Measurements from ENCODE around the gene GALNT9. TPM values are rescaled to one million over a fixed set of nuclear protein-coding genes. Genes with fewer than 3 reads are reported as not detected.

Gene GALNT9
- total and polyA plus RNA-seq, 9 donors: 0.12 to 21.9 (median 1.3) TPM; not detected in 1

- Histone ChIP-seq H3K27ac (no peak overlapping the region), H3K9me3 (no peaks in the 10 kb centered on the region), H3K27me3 (no peaks in the 10 kb centered on the region), H3K36me3 (no peaks in the 10 kb centered on the region), H3K4me3 (no peak overlapping the region), H3K4me1 (ENCODE audit: insufficient read depth) (no peaks in the 10 kb centered on the region)
- DNase-seq: no peak
- TF ChIP-seq, protein P1, sequence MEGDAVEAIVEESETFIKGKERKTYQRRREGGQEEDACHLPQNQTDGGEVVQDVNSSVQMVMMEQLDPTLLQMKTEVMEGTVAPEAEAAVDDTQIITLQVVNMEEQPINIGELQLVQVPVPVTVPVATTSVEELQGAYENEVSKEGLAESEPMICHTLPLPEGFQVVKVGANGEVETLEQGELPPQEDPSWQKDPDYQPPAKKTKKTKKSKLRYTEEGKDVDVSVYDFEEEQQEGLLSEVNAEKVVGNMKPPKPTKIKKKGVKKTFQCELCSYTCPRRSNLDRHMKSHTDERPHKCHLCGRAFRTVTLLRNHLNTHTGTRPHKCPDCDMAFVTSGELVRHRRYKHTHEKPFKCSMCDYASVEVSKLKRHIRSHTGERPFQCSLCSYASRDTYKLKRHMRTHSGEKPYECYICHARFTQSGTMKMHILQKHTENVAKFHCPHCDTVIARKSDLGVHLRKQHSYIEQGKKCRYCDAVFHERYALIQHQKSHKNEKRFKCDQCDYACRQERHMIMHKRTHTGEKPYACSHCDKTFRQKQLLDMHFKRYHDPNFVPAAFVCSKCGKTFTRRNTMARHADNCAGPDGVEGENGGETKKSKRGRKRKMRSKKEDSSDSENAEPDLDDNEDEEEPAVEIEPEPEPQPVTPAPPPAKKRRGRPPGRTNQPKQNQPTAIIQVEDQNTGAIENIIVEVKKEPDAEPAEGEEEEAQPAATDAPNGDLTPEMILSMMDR (IDR thresholded peaks at IDR 0.05): no peak
- no peak for TF ChIP-seq EP300 (IDR thresholded peaks at IDR 0.05)
- no peak for TF ChIP-seq POLR2A (IDR thresholded peaks at IDR 0.05)
- 86 to 91% (median 89%) methylated on average over 26 to 39 of the region's 39 CpGs for WGBS, 3 donors
- intact Hi-C loops (cut with DNase I): no loop called here
Measured at GRCh38 chr12:132249689-132250478, 79.5 kb downstream of the GALNT9 start.

DNA sequence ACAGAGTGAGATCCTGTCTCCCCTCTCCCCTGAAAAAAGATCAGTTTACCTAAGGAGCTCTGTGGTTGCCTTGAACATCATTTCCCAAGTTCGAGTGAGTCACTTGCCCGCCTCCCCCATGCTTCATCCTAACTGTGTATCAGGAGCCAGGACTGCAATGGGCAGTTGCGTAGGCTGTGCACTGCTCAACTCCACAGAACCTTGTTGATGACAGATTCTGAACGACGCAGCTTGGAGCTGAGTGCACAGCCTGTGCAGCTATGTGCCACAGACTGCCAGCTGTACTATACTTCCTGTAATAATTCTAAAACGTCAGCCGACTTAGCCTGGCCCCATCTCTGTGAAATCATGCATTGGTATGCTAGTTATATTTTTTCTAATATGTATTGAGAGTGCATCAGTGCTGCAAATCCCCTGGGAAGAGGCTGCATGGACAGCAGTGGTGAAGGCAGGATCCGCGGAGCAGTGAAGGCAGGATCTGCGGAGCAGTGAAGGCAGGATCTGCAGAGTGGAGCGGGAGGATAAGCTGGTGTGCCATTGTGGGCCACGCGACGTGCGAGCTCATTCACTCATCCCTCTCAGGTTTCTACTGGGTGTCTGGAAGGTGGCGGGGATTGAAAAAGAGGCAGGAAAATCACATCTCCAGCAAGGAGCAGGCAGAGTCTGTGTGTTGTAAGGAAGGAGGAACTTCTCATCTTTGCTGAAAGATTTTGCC is 80.8 kb downstream of the GALNT9 start:
- WGBS, 3 donors: 69 to 76% (median 73%) methylated on average over 16 of the region's 16 CpGs
- no peak for DNase-seq
- Histone ChIP-seq H3K9me3 (no peaks in the 10 kb centered on the region), H3K27ac (no peak overlapping the region), H3K36me3 (no peaks in the 10 kb centered on the region), H3K27me3 (no peaks in the 10 kb centered on the region), H3K4me3 (no peak overlapping the region), H3K4me1 (ENCODE audit: insufficient read depth) (peaks cover under 1% of the 10 kb centered on the region)
- TF ChIP-seq EP300 (IDR thresholded peaks at IDR 0.05) (no peak), POLR2A (IDR thresholded peaks at IDR 0.05) (no peak)
- TF ChIP-seq, protein P1 (IDR thresholded peaks at IDR 0.05): no peak
- intact Hi-C loops (cut with DNase I): no loop called here

DNA sequence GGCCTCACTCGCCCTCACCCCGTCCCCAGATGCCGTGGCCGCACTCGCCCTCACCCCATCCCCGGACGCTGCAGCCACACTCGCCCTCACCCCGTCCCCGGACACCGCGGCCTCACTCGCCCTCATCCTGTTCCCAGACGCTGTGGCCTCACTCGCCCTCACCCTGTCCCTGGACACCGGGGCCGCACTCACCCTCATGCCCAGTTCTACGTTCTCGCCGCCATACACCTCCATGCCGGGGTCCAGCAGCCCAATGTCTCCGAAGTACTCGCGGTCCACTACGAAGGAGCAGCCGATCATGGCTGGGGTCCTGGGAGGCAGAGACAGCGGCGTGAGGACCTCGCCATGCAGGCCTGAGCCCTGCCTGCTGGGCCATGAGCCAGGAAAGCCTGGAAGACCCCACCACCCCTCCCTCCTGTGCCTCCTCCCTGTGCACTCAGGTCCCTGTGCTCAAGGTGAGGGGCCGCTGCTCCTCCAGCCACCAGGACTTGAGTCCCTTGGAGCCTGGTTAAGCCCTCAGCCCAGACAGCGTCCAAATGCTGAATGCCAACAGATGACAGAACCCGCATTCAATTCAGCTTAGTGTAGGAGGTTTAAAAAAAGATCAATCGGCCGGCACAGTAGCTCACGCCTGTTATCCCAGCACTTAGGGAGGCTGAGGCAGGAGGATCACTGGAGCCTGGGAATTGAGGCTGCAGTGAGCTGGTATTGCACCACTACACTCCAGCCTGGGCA is 81.5 kb downstream of the GALNT9 start:
- WGBS, 3 donors: 91 to 93% (median 92%) methylated on average over 35 of the region's 35 CpGs
- DNase-seq: no peak
- intact Hi-C loops (cut with DNase I): no loop called here
- H3K36me3 ChIP-seq: no peaks in the 10 kb centered on the region
- peaks cover 2% of the 10 kb centered on the region for H3K4me1 ChIP-seq (ENCODE audit: insufficient read depth)
- no peak overlapping the region for H3K4me3 ChIP-seq
- H3K9me3 ChIP-seq: no peaks in the 10 kb centered on the region
- TF ChIP-seq, protein P1 (IDR thresholded peaks at IDR 0.05): no peak
- TF ChIP-seq EP300 (IDR thresholded peaks at IDR 0.05): no peak
- no peak overlapping the region for H3K27ac ChIP-seq
- no peaks in the 10 kb centered on the region for H3K27me3 ChIP-seq

GRCh38 chr12:132246997-132247717 is 82.2 kb downstream of the GALNT9 start:
- TF ChIP-seq, protein P1 (IDR thresholded peaks at IDR 0.05): no peak
- TF ChIP-seq POLR2A (IDR thresholded peaks at IDR 0.05) (no peak), EP300 (IDR thresholded peaks at IDR 0.05) (no peak)
- DNase-seq: no peak

More at GRCh38 chr12:132246997-132247717, 82.2 kb downstream of the GALNT9 start:
- Histone ChIP-seq H3K27ac (no peak overlapping the region), H3K9me3 (no peaks in the 10 kb centered on the region), H3K27me3 (no peaks in the 10 kb centered on the region), H3K36me3 (no peaks in the 10 kb centered on the region), H3K4me3 (no peak overlapping the region), H3K4me1 (ENCODE audit: insufficient read depth) (peaks cover 2% of the 10 kb centered on the region)
- intact Hi-C loops (cut with DNase I): no loop called here
- 75 to 90% (median 86%) methylated on average over 26 to 27 of the region's 27 CpGs for WGBS, 3 donors

All from ovary (tissue), 9 donors.